Omental fat pad (tissue), 4 donors: ENCODE measurements around the gene NR2E1. TPM values are rescaled to one million over a fixed set of nuclear protein-coding genes. Genes with fewer than 3 reads are reported as not detected.

Experiments
- ATAC-seq: fragments of 150-250 bp; one replicate; pipeline ENCODE4 v1.9.1; 2016; ENCODE audit warnings: mild to moderate bottlenecking, moderate library complexity; ENCODE audit not compliant: low FRiP score
- DNase-seq: peaks from one replicate; pipeline ENCODE4 v3.0.0-alpha.2; 2019; ENCODE audit warnings: low spot score
- total RNA-seq, 4 donors: library from RNA; depleted of rRNA; stranded (reverse); fragments of >200 nt; gene quantifications; one replicate each; pipeline ENCODE4 v1.1.0, GENCODE V29; 2016
- TF ChIP-seq, protein P1 (sequence below), 3 donors: fragments of 450-650 bp; IDR thresholded peaks; one replicate each; pipeline ENCODE4 v1.5.1; 2016 to 2017; ENCODE audit warnings: antibody characterized with exemption in 3 of 3, mild to moderate bottlenecking in 3 of 3, moderate library complexity in 2 of 3

Gene NR2E1
- not detected for total RNA-seq

DNA sequence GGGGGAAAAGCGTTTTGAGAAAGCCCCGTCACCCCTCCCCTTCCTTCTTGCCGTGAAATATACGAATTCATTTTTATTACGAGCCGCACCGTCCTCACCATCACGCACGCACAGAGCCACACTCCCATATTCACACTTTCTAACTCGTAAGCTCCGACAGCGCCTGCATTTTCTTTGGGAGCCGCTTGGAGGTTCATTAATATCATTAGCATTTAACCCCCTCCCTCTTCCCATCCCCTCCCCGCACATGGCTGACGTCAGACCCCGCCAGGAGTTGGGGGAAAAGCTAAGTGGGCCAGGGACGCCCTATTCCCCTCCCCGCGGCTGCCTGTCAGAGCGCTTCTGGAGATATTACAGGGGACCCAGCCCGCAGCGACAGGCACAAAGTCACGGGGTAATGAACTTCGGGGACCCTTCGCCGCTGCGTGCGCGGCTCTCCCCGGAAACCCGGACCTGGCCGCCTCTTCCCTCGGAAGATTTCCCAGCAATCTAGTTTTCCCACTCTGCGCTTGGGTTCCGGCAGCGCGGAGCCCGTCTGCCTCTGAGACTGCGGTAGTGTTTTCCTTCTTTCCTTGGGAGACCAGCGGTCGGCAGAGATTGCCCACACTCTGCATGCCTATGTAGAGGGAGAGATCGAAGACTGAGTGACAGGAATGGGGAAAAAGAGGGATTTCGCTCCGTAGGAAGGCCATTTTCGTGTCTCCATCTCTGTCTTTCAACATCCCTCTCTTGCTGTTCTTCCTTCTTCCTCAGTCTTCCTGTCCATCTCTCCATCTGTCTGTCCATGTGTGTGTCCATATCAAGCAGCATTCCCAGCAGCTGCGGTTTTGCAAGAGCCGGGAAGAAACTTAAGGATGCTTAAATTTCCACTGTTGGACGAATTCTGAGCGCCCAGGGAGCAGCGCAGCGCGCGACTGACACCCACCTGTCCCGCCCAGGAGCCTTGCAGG is at the start of gene NR2E1:
Gene NR2E1 (plus strand): TSS at position 309 of the 950 bp plus-strand sequence. CDS start 744 bp downstream, outside the sequence.
- ATAC-seq (no peak), DNase-seq (no peak)
- TF ChIP-seq, protein P1, sequence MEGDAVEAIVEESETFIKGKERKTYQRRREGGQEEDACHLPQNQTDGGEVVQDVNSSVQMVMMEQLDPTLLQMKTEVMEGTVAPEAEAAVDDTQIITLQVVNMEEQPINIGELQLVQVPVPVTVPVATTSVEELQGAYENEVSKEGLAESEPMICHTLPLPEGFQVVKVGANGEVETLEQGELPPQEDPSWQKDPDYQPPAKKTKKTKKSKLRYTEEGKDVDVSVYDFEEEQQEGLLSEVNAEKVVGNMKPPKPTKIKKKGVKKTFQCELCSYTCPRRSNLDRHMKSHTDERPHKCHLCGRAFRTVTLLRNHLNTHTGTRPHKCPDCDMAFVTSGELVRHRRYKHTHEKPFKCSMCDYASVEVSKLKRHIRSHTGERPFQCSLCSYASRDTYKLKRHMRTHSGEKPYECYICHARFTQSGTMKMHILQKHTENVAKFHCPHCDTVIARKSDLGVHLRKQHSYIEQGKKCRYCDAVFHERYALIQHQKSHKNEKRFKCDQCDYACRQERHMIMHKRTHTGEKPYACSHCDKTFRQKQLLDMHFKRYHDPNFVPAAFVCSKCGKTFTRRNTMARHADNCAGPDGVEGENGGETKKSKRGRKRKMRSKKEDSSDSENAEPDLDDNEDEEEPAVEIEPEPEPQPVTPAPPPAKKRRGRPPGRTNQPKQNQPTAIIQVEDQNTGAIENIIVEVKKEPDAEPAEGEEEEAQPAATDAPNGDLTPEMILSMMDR (IDR thresholded peaks at IDR 0.05) = no peak

DNA sequence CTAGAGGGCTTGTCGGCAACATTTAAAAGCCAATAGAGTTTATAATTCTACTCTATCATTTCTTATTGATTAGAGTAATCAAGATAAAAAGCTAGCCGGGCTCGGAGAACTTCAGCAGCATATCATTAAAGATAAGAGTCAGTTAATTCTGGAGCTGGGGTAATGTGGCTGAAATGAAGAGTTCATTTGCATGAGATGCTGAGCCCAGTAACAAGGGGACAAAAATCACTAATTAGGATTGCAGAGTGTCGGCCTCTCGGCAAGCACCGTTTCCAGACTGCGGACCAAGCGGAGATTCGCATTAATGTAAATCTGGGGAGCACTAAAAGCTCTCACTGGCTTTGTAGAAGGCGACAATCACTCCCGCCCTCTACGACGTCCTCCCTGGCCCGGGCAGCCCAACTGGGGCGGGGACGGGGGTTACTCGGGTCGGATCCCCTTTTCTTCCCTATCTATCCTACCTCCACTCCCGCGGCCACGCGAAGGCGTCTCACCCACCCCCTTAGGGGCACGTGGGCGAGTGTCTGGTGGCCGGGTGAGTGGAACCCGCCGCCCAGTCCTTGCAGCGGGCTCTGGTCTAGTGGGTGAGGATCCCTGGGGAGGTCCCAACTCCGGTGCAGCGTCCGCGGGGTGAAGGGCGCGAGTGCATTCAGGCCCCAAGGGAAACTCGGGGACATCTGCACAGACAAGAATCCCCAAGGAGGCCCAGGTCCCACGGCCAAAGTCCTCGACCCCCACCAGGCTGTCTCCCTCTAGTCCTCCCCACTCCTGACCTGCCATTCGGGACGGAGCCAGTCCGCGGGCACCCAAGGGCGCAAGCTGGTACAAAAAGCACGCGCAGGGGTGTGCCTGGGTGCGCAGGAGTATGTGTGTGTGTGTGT is 49.0 kb upstream of the NR2E1 start:
- no peak for DNase-seq
- TF ChIP-seq, protein P1 (IDR thresholded peaks at IDR 0.05) = no peak

DNA sequence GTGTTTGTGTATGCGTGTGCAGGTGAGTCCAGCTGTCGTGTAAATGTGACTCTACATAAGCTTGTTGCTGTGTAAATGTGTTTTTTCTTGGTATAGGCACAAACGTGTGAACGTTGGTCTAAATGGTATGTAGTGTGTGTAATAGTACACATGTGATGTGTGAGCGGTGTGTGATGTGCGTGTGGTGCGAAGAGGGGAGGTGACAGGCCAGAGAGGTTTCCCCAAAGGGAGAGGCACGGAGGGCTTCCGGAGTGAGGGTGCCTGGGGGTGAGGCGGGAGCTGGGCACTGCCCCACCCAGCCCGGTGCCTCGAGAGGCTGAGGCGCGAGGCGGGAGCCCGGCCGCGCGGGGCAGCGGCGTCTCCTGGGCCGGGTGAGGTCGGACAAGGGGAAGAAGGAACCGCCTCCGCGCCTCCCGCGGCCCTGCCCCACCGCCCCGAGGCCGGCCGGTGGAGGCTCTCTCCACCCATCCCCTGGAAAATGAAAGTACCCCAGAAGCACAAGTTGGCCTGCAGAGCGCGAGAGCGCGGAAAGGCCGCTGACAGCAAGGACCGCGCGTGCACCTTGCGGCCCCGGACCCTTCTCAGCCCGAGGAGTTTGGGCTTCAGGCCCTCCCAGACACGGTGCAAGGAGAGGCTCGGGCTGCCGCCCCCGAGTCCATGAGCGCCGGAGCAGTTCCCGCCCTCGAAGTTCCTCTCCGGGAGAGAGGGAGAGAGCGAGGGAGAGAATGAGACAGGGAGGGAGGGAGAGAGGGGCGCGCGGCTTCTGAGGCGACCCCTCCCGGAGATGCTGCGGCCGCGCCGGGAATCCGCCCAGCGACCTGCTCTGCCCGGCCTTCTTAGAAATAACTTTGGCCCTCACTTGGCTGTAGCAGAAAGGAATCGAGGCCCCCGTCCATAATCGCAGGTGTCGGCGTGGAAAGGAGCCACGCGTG is 48.1 kb upstream of the NR2E1 start:
- TF ChIP-seq, protein P1 (IDR thresholded peaks at IDR 0.05) = no peak
- ATAC-seq (peak; percentile 60), DNase-seq (no peak)

More for the DNA sequence above, 49.0 kb upstream of the NR2E1 start:
- no peak for ATAC-seq

DNA sequence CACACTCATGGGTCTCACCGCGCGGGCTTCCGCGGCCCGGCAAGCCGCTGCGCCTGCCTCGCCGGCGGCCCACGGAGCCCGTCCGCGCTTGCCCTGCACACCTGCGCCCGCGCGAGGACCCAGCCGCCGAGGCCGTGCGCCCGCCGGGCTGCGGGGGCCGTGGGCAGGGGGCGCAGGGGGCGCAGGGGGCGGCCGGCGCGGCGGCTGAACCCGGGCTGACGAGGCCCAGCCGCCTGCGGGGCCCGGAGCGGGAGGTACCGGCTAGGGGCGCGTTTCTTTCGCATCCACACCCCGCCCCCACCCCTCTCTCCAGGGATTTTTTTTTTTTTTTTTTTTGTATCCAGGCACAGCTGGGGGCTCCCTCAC is 47.5 kb upstream of the NR2E1 start:
- DNase-seq = no peak
- ATAC-seq = no peak
- TF ChIP-seq, protein P1 (IDR thresholded peaks at IDR 0.05) = no peak

DNA sequence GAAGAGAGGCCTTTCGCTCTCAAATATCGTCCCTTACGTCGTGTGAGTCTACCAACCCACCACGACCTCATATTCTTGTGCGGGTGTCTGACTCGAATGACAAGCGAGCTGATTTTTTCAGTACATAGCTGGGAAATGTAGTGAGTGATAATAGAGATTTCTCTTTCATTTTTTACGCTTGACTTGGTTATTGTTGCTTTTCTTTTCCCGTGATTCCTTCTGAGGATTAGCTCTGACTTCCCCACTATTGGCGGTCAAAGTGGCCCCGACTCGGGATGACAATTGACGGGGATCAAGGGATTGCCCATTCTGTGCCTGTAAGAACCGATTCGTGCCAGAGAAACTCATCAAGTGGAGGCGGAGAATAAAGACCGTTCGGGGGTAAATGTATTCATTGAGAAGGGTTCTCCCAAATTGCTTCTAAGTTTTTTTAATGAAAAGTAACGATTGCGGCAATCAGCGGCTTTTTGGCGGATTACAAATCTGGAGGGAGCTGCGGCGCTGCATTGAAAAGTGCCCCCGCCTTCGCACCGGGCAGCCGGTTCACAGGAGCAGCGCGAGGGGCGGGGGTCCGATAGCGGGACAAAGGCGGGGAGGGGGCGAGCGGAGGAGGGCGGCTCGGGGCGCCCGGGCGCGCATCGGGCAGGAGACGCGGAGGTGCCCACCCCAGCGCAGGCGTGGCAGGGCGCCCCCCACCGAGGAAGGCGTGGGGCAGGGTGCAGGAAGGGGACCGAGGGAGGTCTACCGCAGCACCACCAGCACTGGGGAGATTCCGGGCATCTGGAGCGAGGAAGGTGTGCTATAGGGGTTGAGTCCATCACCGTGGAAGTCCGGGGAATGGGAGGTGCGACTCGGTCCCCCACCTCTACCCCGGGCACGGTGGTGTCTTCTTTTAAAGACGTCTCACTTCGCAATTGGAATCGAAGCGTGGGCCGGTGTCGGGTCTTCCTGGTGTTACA is 46.7 kb upstream of the NR2E1 start:
- TF ChIP-seq, protein P1 (IDR thresholded peaks at IDR 0.05) = no peak
- DNase-seq (no peak), ATAC-seq (no peak)
